Muscle layer of colon (tissue), 2 donors: ENCODE measurements around the gene DPH5.
A peak's percentile ranks its signal among the peaks of the same experiment; 100 is the strongest.

ENCODE experiments used
- H3K27ac ChIP-seq: one replicate; pipeline ENCODE4 v1.7.0; 2013; ENCODE audit warnings: low read depth, mild to moderate bottlenecking, low read length, moderate library complexity
- H3K27me3 ChIP-seq, 2 donors: one replicate each; pipeline ENCODE4 v1.7.0; 2013; ENCODE audit warnings: low read length in 2 of 2, mild to moderate bottlenecking in 2 of 2; ENCODE audit not compliant: insufficient read depth in 2 of 2, control insufficient read depth in 1 of 2
- H3K36me3 ChIP-seq: one replicate; pipeline ENCODE4 v1.7.0; 2013; ENCODE audit warnings: mild to moderate bottlenecking, low read length; ENCODE audit not compliant: insufficient read depth
- H3K4me1 ChIP-seq: one replicate; pipeline ENCODE4 v1.7.0; 2013; ENCODE audit warnings: mild to moderate bottlenecking, low read length; ENCODE audit not compliant: insufficient read depth
- H3K4me3 ChIP-seq, 2 donors: one replicate each; pipeline ENCODE4 v1.7.0; 2013; ENCODE audit warnings: low read length in 2 of 2, low read depth in 1 of 2, mild to moderate bottlenecking in 1 of 2, moderate library complexity in 1 of 2
- H3K9ac ChIP-seq: one replicate; pipeline ENCODE4 v1.7.0; 2013; ENCODE audit warnings: low read length
- H3K9me3 ChIP-seq: one replicate; pipeline ENCODE4 v1.7.0; 2013; ENCODE audit warnings: mild to moderate bottlenecking, low read length
- donor health status: abdominal sarcoma.
- donor health status: Adenocarcinoma of cecum.

Gene DPH5

GRCh38 chr1:101029184-101029583, 3.6 kb upstream of the DPH5 start:
- Histone ChIP-seq H3K4me3 (no peak overlapping the region), H3K36me3 (no peaks in the 10 kb centered on the region), H3K27ac (no peak overlapping the region), H3K27me3 (no peaks in the 10 kb centered on the region), H3K4me1 (peaks cover 13% of the 10 kb centered on the region), H3K9ac (no peak overlapping the region), H3K9me3 (no peaks in the 10 kb centered on the region)

- H3K9ac ChIP-seq, result no peak overlapping the region
- H3K9me3 ChIP-seq, result no peaks in the 10 kb centered on the region
- peaks cover 13% of the 10 kb centered on the region for H3K4me1 ChIP-seq
- H3K27ac ChIP-seq, result no peak overlapping the region
- H3K36me3 ChIP-seq, result no peaks in the 10 kb centered on the region
- no peak overlapping the region for H3K4me3 ChIP-seq
- no peaks in the 10 kb centered on the region for H3K27me3 ChIP-seq
These were observed 2.9 kb upstream of the DPH5 start for GRCh38 chr1:101028466-101028865.

- H3K4me3 ChIP-seq, result no peak overlapping the region
- H3K27ac ChIP-seq, result no peak overlapping the region
- H3K9me3 ChIP-seq, result no peaks in the 10 kb centered on the region
- H3K36me3 ChIP-seq, result no peaks in the 10 kb centered on the region
- peaks cover 13% of the 10 kb centered on the region for H3K4me1 ChIP-seq
- no peaks in the 10 kb centered on the region for H3K27me3 ChIP-seq
- H3K9ac ChIP-seq, result no peak overlapping the region
These were observed 1.7 kb upstream of the DPH5 start for GRCh38 chr1:101027194-101027772.

- Histone ChIP-seq H3K4me3 (peak overlapping the region; percentile 75 to 87), H3K27ac (peak overlapping the region; percentile 64), H3K9ac (peak overlapping the region; percentile 43), H3K27me3 (no peaks in the 10 kb centered on the region), H3K36me3 (no peaks in the 10 kb centered on the region), H3K4me1 (peaks cover 13% of the 10 kb centered on the region), H3K9me3 (no peaks in the 10 kb centered on the region)
These were observed 825 bp upstream of the DPH5 start for GRCh38 chr1:101026430-101026788.

- Histone ChIP-seq H3K27ac (peak overlapping the region; percentile 64), H3K9ac (peak overlapping the region; percentile 57), H3K9me3 (no peaks in the 10 kb centered on the region), H3K4me1 (peaks cover 13% of the 10 kb centered on the region), H3K27me3 (no peaks in the 10 kb centered on the region), H3K4me3 (peak overlapping the region; percentile 75 to 87), H3K36me3 (no peaks in the 10 kb centered on the region)
These were observed 314 bp downstream of the DPH5 start for GRCh38 chr1:101025283-101025656.

- H3K27me3 ChIP-seq, result no peaks in the 10 kb centered on the region
- H3K4me1 ChIP-seq, result peaks cover 13% of the 10 kb centered on the region
- no peak overlapping the region for H3K9ac ChIP-seq
- no peaks in the 10 kb centered on the region for H3K36me3 ChIP-seq
- no peak overlapping the region for H3K27ac ChIP-seq
- H3K9me3 ChIP-seq, result no peaks in the 10 kb centered on the region
- no peak overlapping the region for H3K4me3 ChIP-seq
These were observed 3.3 kb downstream of the DPH5 start for GRCh38 chr1:101022294-101022693.

GRCh38 chr1:101017448-101017847, 8.1 kb downstream of the DPH5 start:
- H3K27ac ChIP-seq, result no peak overlapping the region
- no peaks in the 10 kb centered on the region for H3K4me1 ChIP-seq
- no peak overlapping the region for H3K4me3 ChIP-seq
- no peaks in the 10 kb centered on the region for H3K36me3 ChIP-seq
- no peak overlapping the region for H3K9ac ChIP-seq
- no peaks in the 10 kb centered on the region for H3K27me3 ChIP-seq
- no peaks in the 10 kb centered on the region for H3K9me3 ChIP-seq

GRCh38 chr1:101013776-101014175, 11.8 kb downstream of the DPH5 start:
- Histone ChIP-seq H3K36me3 (no peaks in the 10 kb centered on the region), H3K27ac (no peak overlapping the region), H3K27me3 (no peaks in the 10 kb centered on the region), H3K9ac (no peak overlapping the region), H3K4me1 (no peaks in the 10 kb centered on the region), H3K4me3 (no peak overlapping the region), H3K9me3 (no peaks in the 10 kb centered on the region)

- Histone ChIP-seq H3K4me3 (no peak overlapping the region), H3K9ac (no peak overlapping the region), H3K27ac (no peak overlapping the region), H3K4me1 (no peaks in the 10 kb centered on the region), H3K36me3 (no peaks in the 10 kb centered on the region), H3K27me3 (no peaks in the 10 kb centered on the region), H3K9me3 (no peaks in the 10 kb centered on the region)
These were observed 17.3 kb downstream of the DPH5 start for GRCh38 chr1:101008229-101008834.

GRCh38 chr1:101006553-101006952, 19.0 kb downstream of the DPH5 start:
- Histone ChIP-seq H3K4me1 (no peaks in the 10 kb centered on the region), H3K9ac (no peak overlapping the region), H3K9me3 (no peaks in the 10 kb centered on the region), H3K36me3 (no peaks in the 10 kb centered on the region), H3K27me3 (no peaks in the 10 kb centered on the region), H3K27ac (no peak overlapping the region), H3K4me3 (no peak overlapping the region)

GRCh38 chr1:101005871-101006270, 19.7 kb downstream of the DPH5 start:
- no peak overlapping the region for H3K4me3 ChIP-seq
- no peaks in the 10 kb centered on the region for H3K4me1 ChIP-seq
- no peaks in the 10 kb centered on the region for H3K36me3 ChIP-seq
- no peak overlapping the region for H3K27ac ChIP-seq
- no peak overlapping the region for H3K9ac ChIP-seq
- no peaks in the 10 kb centered on the region for H3K27me3 ChIP-seq
- no peaks in the 10 kb centered on the region for H3K9me3 ChIP-seq

- Histone ChIP-seq H3K9me3 (no peaks in the 10 kb centered on the region), H3K9ac (no peak overlapping the region), H3K27me3 (no peaks in the 10 kb centered on the region), H3K36me3 (no peaks in the 10 kb centered on the region), H3K4me1 (no peaks in the 10 kb centered on the region), H3K4me3 (no peak overlapping the region), H3K27ac (no peak overlapping the region)
These were observed 20.4 kb downstream of the DPH5 start for GRCh38 chr1:101005183-101005582.
